Measurements from ENCODE around the gene PPP1R13L.

Gene PPP1R13L

DNA sequence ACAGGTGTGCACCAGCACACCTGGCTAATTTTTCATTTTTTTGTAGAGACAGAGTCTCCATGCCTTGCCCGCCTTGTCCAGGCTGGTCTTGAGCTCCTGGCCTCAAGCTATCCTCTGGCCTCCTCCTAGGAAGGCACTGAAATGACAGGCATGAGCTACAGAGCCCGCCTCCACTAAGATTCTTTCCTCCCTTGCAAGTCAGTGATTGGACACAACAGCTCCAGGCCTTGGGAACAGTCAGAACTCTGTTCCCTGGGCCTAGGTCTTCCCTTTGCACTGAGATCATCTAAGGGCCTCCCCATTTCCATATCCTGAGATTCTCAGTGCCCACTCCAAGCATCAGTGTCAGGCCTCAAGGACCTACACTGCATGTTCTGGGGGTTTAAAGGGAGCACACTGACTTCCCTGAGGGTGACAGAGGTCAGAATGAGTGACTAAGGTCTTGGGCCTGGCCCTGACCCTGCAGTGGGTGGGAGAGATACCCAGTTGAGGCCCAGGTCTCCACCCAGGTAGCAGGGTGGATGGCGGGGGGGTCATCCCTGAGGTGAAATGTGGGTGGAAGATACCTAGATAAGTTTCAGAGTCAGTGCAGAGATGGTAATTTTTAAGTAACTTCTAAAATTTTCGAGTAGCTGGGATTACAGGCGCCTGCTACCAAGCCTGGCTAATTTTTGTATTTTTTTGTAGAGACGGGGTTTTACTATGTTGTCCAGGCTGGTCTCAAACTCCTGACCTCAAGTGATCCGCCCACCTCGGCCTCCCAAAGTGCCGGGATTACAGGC lies 36.2 kb upstream of the PPP1R13L start:
- peaks cover 20% of the 10 kb centered on the region for H3K4me1 ChIP-seq (ENCODE audit: low read length)
- no peaks in the 10 kb centered on the region for H3K27me3 ChIP-seq (replicated peaks; ENCODE audit: insufficient read depth, low read length)
- no peaks in the 10 kb centered on the region for H3K36me3 ChIP-seq (replicated peaks; ENCODE audit: insufficient read depth, low read length)
- peaks cover 31% of the 10 kb centered on the region for H3F3A ChIP-seq (ENCODE audit: insufficient read depth, low read length)
- H2AFZ ChIP-seq (ENCODE audit: low read length), result no peak overlapping the region
- DNase-seq, result no peak
- H3K79me2 ChIP-seq (ENCODE audit: low read length), result no peaks in the 10 kb centered on the region
- no peak overlapping the region for H3K9ac ChIP-seq (ENCODE audit: low read length)
- TF ChIP-seq EZH2 (optimal IDR thresholded peaks at IDR 0.05; ENCODE audit: low read depth, low read length), result no peak
- TF ChIP-seq EZH2phosphoT487 (IDR thresholded peaks at IDR 0.05; ENCODE audit: low read length), result no peak
- TF ChIP-seq CTCF (IDR thresholded peaks at IDR 0.05; ENCODE audit: low read length), result no peak
- H3K9me3 ChIP-seq (replicated peaks; ENCODE audit: insufficient read depth, low read length), result no peaks in the 10 kb centered on the region
- H3K9me2 ChIP-seq (replicated peaks; ENCODE audit: insufficient read depth, low read length), result no peaks in the 10 kb centered on the region
- no peak overlapping the region for H3K4me2 ChIP-seq (ENCODE audit: low read depth, low read length)
- H3K27ac ChIP-seq (ENCODE audit: low read length), result no peak overlapping the region
- H4K20me1 ChIP-seq (ENCODE audit: insufficient read depth, low read length), result no peaks in the 10 kb centered on the region
- no peak overlapping the region for H3K4me3 ChIP-seq (ENCODE audit: low read length)

DNA sequence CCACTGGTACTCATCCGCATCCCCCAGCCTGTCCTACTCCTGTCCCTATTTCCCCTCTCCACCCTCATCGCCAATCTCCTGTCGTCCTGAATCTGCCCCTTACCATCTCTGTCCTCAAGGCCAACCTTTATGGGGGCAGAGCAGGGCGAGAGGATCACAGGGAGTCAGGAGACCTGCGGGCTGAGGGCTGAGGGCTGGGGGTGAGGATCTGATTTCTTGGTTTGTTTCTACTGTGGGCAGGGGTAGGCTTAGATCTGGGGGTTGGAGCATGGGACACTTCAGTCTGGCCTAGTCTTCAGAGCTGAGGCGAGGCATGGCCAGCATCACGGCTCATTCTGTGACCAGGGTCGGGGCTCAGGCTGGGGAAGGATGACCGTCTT lies 35.4 kb upstream of the PPP1R13L start:
- Histone ChIP-seq H3K27me3 (replicated peaks; ENCODE audit: insufficient read depth, low read length) (no peaks in the 10 kb centered on the region), H4K20me1 (ENCODE audit: insufficient read depth, low read length) (no peaks in the 10 kb centered on the region), H3F3A (ENCODE audit: insufficient read depth, low read length) (peaks cover 29% of the 10 kb centered on the region), H3K9me2 (replicated peaks; ENCODE audit: insufficient read depth, low read length) (no peaks in the 10 kb centered on the region), H3K4me2 (ENCODE audit: low read depth, low read length) (peak overlapping the region; percentile 54), H3K36me3 (replicated peaks; ENCODE audit: insufficient read depth, low read length) (no peaks in the 10 kb centered on the region), H3K4me3 (ENCODE audit: low read length) (peak overlapping the region; percentile 68), H3K9me3 (replicated peaks; ENCODE audit: insufficient read depth, low read length) (no peaks in the 10 kb centered on the region), H3K9ac (ENCODE audit: low read length) (peak overlapping the region; percentile 73; the same call in 1 of the 2 replicates), H3K4me1 (ENCODE audit: low read length) (peaks cover 20% of the 10 kb centered on the region), H3K79me2 (ENCODE audit: low read length) (no peaks in the 10 kb centered on the region), H2AFZ (ENCODE audit: low read length) (peak overlapping the region; percentile 11; the same call in 1 of the 2 replicates), H3K27ac (ENCODE audit: low read length) (peak overlapping the region; percentile 51; the same call in 1 of the 2 replicates)
- no peak for DNase-seq
- TF ChIP-seq CTCF (IDR thresholded peaks at IDR 0.05; ENCODE audit: low read length), result no peak
- TF ChIP-seq EZH2phosphoT487 (IDR thresholded peaks at IDR 0.05; ENCODE audit: low read length), result no peak
- TF ChIP-seq EZH2 (optimal IDR thresholded peaks at IDR 0.05; ENCODE audit: low read depth, low read length), result no peak

DNA sequence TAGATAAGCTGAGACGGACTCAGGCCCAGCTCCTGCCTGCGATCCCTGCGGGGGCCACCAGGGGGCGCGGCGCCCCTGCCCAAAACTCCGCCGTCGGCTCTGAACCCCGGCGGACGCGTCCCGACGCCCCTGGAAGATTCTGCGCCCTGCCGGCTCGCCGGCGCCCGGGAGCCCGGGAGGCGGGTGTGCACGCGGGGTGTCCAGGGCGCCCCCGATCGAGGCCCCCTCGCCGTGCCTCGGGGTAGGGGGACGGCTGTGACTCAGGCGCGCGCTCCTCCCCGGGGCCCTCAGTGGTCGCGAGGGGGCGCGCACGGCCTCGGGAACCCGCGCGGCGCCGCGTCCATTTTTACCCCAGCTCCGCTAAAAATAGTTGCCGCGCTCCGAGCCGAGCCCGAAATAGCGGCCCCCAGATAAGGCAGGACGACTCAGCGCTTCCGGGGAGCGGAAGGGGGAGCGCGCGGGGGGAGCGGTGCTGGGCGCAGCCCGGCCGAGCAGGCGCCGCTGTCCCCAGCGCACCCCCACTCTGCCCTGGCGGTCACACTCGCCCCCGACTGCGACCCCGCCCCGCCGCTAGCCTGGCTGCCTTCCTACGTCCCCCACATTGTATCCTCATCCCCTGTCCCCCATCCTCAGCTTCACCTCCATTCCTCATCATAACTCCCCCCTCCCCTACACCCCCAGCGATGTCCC lies 34.8 kb upstream of the PPP1R13L start:
- H3K36me3 ChIP-seq (replicated peaks; ENCODE audit: insufficient read depth, low read length), result no peaks in the 10 kb centered on the region

More for the DNA sequence above, 34.8 kb upstream of the PPP1R13L start:
- no peaks in the 10 kb centered on the region for H3K9me2 ChIP-seq (replicated peaks; ENCODE audit: insufficient read depth, low read length)
- peak overlapping the region; percentile 68 for H3K4me3 ChIP-seq (ENCODE audit: low read length)
- H3K4me1 ChIP-seq (ENCODE audit: low read length), result peaks cover 17% of the 10 kb centered on the region
- H3K9me3 ChIP-seq (replicated peaks; ENCODE audit: insufficient read depth, low read length), result no peaks in the 10 kb centered on the region
- H3K4me2 ChIP-seq (ENCODE audit: low read depth, low read length), result peak overlapping the region; percentile 54
- peak overlapping the region; percentile 73 for H3K9ac ChIP-seq (ENCODE audit: low read length)
- TF ChIP-seq EZH2 (optimal IDR thresholded peaks at IDR 0.05; ENCODE audit: low read depth, low read length) (no peak), CTCF (IDR thresholded peaks at IDR 0.05; ENCODE audit: low read length) (peak; percentile 90)
- H3F3A ChIP-seq (ENCODE audit: insufficient read depth, low read length), result peaks cover 27% of the 10 kb centered on the region
- H3K79me2 ChIP-seq (ENCODE audit: low read length), result no peaks in the 10 kb centered on the region
- H3K27me3 ChIP-seq (replicated peaks; ENCODE audit: insufficient read depth, low read length), result no peaks in the 10 kb centered on the region
- peak overlapping the region; percentile 11; the same call in 1 of the 2 replicates for H2AFZ ChIP-seq (ENCODE audit: low read length)
- peak; percentile 73 for DNase-seq
- H4K20me1 ChIP-seq (ENCODE audit: insufficient read depth, low read length), result no peaks in the 10 kb centered on the region
- peak overlapping the region; percentile 51; the same call in 1 of the 2 replicates for H3K27ac ChIP-seq (ENCODE audit: low read length)

Data from MM.1S (cell line).